Muscle of leg (tissue), 11 donors: ENCODE results near the gene UNC13A. TPM values are rescaled to one million over a fixed set of nuclear protein-coding genes. Genes with fewer than 3 reads are reported as not detected.

Experiments
- DNase-seq: peaks from one replicate; pipeline ENCODE4 v3.0.0; 2013
- H3K27ac ChIP-seq: one replicate; pipeline ENCODE4 v1.5.1; 2013; ENCODE audit warnings: mild to moderate bottlenecking, low read length, control low read depth
- H3K27me3 ChIP-seq: one replicate; pipeline ENCODE4 v1.6.1; 2013; ENCODE audit warnings: low read length; ENCODE audit not compliant: control insufficient read depth, insufficient read depth
- H3K36me3 ChIP-seq: one replicate; pipeline ENCODE4 v1.6.1; 2013; ENCODE audit warnings: low read length; ENCODE audit not compliant: control insufficient read depth, insufficient read depth
- H3K4me1 ChIP-seq: one replicate; pipeline ENCODE4 v1.6.1; 2013; ENCODE audit warnings: low read length; ENCODE audit not compliant: control insufficient read depth, insufficient read depth
- H3K4me3 ChIP-seq: one replicate; pipeline ENCODE4 v1.5.1; 2013; ENCODE audit warnings: low read length, control low read depth
- H3K9me3 ChIP-seq: replicated peaks from 2 replicates; pipeline ENCODE4 v1.6.1; 2013; ENCODE audit warnings: low read depth, low read length; ENCODE audit not compliant: control insufficient read depth
- WGBS: methylation state at CpG from one replicate; pipeline ENCODE4 v1.1.5; 2013; ENCODE audit warnings: missing lambda C conversion rate; ENCODE audit not compliant: insufficient coverage; 5-methylcytosine and 5-hydroxymethylcytosine counted together
- polyA plus RNA-seq, 8 donors: library from polyadenylated mRNA; unstranded; fragments of 120-200 nt; gene quantifications; one replicate each; pipeline versions ENCODE4 v1.2.1 to v1.2.3, GENCODE V29; 2013; ENCODE audit warnings: inconsistent platforms in 1 of 8, low replicate concordance in 1 of 8; ENCODE audit not compliant: insufficient read length in 8 of 8, insufficient read depth in 1 of 8
- total RNA-seq: library from RNA; stranded (reverse); fragments of 120-200 nt; gene quantifications from one replicate; pipeline ENCODE4 v1.2.4, GENCODE V29; 2013

The UNC13A gene
- total and polyA plus RNA-seq, 9 donors, result 0.05 to 0.27 (median 0.09) TPM

DNA sequence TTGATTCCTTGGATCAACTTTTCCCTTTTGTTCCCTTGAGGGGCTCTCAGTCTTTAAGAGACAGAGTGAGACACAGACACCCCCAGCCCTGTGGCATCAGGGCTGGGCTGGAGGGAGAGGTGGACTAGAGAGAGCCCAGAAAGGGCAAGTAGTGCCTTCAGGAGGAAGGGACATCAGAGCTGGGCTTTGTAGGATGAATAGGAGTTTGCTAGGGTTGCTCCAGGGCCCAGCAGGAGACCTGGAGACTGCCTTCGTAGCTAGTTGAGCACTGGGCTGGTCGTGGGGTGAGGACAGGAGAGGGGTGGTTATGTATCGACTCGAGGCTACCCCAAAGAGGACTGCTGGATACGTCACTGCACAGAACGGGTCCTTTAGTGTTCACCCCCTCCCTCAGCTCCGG is 36.5 kb upstream of the UNC13A start:
- Histone ChIP-seq H3K4me1 (peaks cover 29% of the 10 kb centered on the region), H3K36me3 (peaks cover 68% of the 10 kb centered on the region), H3K9me3 (no peaks in the 10 kb centered on the region), H3K27ac (no peak overlapping the region), H3K4me3 (no peak overlapping the region), H3K27me3 (no peaks in the 10 kb centered on the region)
- DNase-seq, result no peak
- WGBS, result 92% methylated on average over 3 of the region's 7 CpGs

DNA sequence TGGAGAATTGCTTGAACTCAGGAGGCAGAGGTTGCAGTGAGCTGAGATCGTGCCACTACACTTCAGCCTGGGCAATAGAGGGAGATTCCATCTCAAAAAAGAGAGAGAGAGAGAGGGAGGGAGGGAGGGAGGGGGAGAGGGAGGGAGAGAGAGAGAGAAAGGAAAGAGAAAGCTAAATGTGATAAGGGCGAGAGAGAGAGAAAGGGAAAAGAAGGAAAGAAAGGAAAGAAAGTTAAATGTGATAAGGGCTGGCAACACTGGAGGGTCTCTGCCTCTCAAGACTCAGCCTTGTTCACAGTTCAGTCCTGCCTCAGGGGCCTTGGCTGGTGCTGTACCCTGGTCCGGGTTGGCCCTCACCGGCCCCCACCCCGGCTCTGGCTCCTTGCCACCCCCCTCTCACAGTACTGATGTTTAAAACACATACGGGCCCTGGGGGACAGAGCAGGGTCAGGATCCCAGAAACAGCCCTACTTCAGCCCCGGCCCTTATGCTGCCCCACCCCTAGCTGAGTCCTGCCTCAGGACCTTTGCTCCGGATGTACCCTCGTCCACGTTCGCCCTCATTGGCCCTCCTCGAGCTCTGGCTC is 34.6 kb upstream of the UNC13A start:
- Histone ChIP-seq H3K4me1 (peaks cover 33% of the 10 kb centered on the region), H3K4me3 (no peak overlapping the region), H3K27me3 (no peaks in the 10 kb centered on the region), H3K36me3 (peaks cover 52% of the 10 kb centered on the region), H3K27ac (no peak overlapping the region), H3K9me3 (no peaks in the 10 kb centered on the region)
- DNase-seq, result no peak
- WGBS, result 85% methylated on average over 11 of the region's 12 CpGs

DNA sequence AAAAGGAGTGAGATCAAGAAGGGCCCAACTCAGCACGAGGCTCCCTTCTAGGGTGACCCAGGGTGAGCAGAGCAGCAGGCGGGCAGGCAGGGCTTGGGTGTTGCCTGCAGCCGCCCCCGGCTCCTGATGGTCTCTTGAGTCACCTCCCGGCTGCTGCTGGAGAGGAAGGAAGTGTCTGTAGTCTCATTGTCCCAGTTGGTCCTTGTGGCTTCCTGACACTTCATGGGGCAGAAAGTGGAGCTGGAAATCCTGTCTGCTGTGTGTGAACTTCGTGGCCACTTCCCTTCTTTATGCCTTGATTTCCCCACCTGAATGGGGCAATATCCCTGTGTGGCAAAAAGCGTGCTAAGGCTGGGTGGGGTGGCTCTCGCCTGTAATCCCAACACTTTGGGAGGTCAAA is 33.7 kb upstream of the UNC13A start:
- peaks cover 40% of the 10 kb centered on the region for H3K4me1 ChIP-seq
- no peaks in the 10 kb centered on the region for H3K27me3 ChIP-seq
- peaks cover 43% of the 10 kb centered on the region for H3K36me3 ChIP-seq
- no peak overlapping the region for H3K4me3 ChIP-seq
- DNase-seq, result peak; percentile 26
- H3K27ac ChIP-seq, result peak overlapping the region; percentile 42
- WGBS, result 56% methylated on average over 7 of the region's 8 CpGs
- H3K9me3 ChIP-seq, result no peaks in the 10 kb centered on the region

DNA sequence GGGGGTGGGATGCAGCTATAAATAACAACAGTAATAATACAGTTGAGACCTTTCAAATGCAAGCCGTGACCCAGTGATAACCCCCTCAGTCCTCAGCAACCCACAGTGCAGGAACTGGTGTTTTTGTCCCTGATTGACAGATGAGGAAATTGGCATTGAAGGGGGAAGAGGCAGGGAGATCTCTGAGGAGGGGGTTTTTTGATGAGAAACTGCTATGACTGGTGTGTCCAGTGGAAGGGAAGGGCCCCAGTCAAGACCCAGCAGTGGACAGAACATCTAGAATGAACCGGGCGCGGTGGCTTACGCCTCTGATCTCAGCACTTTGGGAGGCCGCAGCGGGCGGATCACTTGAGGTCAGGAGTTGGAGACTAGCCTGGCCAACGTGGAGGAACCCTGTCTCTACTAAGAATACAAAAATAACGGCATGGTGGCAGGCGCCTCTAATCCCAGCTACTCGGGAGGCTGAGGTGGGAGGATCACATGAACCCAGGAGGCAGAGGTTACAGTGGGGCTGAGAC is 33.0 kb upstream of the UNC13A start:
- Histone ChIP-seq H3K36me3 (peaks cover 38% of the 10 kb centered on the region), H3K4me3 (no peak overlapping the region), H3K9me3 (no peaks in the 10 kb centered on the region), H3K27ac (no peak overlapping the region), H3K27me3 (no peaks in the 10 kb centered on the region), H3K4me1 (peaks cover 40% of the 10 kb centered on the region)
- WGBS, result 100% methylated on average over 2 of the region's 12 CpGs
- DNase-seq, result no peak

GRCh38 chr19:17720440-17720839 is 32.3 kb upstream of the UNC13A start:
- WGBS, result 15% methylated on average over 7 of the region's 7 CpGs
- peak overlapping the region; percentile 20 for H3K27ac ChIP-seq

GRCh38 chr19:17719730-17720400 is 31.7 kb upstream of the UNC13A start:
- peak overlapping the region; percentile 20 for H3K27ac ChIP-seq
- H3K9me3 ChIP-seq, result no peaks in the 10 kb centered on the region
- H3K36me3 ChIP-seq, result peaks cover 25% of the 10 kb centered on the region
- H3K27me3 ChIP-seq, result no peaks in the 10 kb centered on the region
- peak; percentile 20 for DNase-seq
- peak overlapping the region; percentile 92 for H3K4me3 ChIP-seq
- 4% methylated on average over 29 of the region's 38 CpGs for WGBS
- peaks cover 40% of the 10 kb centered on the region for H3K4me1 ChIP-seq

More at GRCh38 chr19:17720440-17720839, 32.3 kb upstream of the UNC13A start:
- Histone ChIP-seq H3K4me3 (peak overlapping the region; percentile 92), H3K27me3 (no peaks in the 10 kb centered on the region), H3K36me3 (peaks cover 31% of the 10 kb centered on the region), H3K4me1 (peaks cover 40% of the 10 kb centered on the region), H3K9me3 (no peaks in the 10 kb centered on the region)
- peak; percentile 32 for DNase-seq

DNA sequence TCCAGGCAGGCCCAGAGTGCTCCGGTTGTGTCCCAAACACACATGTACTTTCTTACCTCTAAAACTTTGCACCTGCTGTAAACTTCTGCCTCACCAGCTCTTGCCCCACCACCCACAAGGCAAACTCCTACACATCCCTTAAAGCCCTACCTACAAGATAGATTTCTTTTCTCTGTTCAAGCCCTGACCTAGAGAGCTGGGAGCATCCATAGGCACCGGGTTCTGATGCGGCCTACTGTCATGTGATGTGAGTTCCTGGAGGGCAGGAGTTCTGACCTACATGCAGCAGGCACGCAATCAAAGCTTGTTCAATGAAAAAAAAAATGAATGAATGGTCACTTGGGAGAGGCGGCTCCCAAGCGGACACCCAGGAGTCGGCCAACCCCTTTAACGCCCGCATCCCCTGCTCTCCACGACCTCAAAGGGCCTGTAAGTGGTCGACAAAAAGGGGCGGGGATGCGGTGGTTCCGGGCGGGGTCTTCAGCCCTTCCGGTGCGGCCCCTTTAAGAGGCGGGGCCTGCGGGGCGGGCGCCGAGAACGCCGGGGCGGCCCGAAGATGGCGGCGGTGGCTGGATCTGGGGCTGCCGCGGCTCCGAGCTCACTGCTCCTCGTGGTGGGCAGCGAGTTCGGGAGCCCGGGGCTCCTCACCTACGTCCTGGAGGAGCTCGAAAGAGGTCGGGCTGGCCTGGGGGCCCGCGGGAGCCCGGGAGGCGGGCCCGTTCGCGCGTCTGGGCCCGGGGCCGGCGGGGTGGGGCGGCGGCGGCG is 31.0 kb upstream of the UNC13A start, which contains the start of gene MAP1S:
Gene MAP1S (plus strand): TSS at position 534 of the 765 bp plus-strand sequence. CDS start 23 bp downstream, at position 557.
- no peaks in the 10 kb centered on the region for H3K9me3 ChIP-seq
- H3K27ac ChIP-seq, result peak within 1 kb of the TSS; percentile 20
- DNase-seq, result peak; percentile 73
- H3K27me3 ChIP-seq, result no peaks in the 10 kb centered on the region
- WGBS, result 2% methylated on average over 46 of the region's 53 CpGs
- H3K36me3 ChIP-seq, result peaks cover 18% of the 10 kb centered on the region
- H3K4me3 ChIP-seq, result peak within 1 kb of the TSS; percentile 92
- peaks cover 39% of the 10 kb centered on the region for H3K4me1 ChIP-seq

- H3K27ac ChIP-seq, result no peak overlapping the region
Measured at GRCh38 chr19:17718550-17718946, 30.4 kb upstream of the UNC13A start.

DNA sequence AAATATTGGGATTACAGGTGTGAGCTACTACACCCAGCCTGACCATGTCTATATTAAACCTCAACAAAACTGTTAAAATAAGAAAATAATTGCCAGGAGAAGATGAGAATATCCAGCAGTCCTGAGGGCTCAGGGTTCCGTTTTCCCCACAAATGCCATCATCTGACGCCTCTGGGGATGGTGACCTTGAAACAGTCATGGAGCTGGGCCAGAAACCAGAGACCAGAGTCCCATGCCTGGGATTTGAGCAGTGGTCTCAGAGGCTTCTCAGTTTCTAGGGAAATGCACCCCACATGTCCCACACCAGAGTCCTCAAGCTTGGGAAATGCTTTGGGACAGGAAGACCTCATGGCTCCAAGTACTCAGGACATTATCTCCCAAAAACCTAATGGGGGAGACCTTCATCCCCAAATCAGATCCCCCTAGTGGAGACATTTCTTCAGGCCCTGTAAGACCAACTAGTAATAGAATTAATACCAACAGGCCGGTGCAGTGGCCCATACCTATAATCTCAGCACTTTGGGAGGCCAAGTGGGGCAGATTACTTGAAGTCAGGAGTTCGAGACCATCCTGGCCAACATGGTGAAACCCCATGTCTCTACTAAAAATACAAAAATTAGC is 28.3 kb upstream of the UNC13A start:
- Histone ChIP-seq H3K27ac (no peak overlapping the region), H3K36me3 (no peaks in the 10 kb centered on the region), H3K4me3 (no peak overlapping the region), H3K27me3 (no peaks in the 10 kb centered on the region), H3K9me3 (no peaks in the 10 kb centered on the region), H3K4me1 (peaks cover 25% of the 10 kb centered on the region)
- no peak for DNase-seq
- WGBS, result 40% methylated on average over 2 of the region's 4 CpGs

More at GRCh38 chr19:17718550-17718946, 30.4 kb upstream of the UNC13A start:
- H3K36me3 ChIP-seq, result peaks cover 13% of the 10 kb centered on the region
- H3K4me1 ChIP-seq, result peaks cover 33% of the 10 kb centered on the region
- no peak for DNase-seq
- WGBS, result 89% methylated on average over 1 of the region's 4 CpGs
- no peaks in the 10 kb centered on the region for H3K9me3 ChIP-seq
- no peak overlapping the region for H3K4me3 ChIP-seq
- no peaks in the 10 kb centered on the region for H3K27me3 ChIP-seq
